KOPT-K1 (cell line): ENCODE results near the gene DOK1.
A peak's percentile ranks its signal among the peaks of the same experiment; 100 is the strongest.

Experiments used
- H3K27ac ChIP-seq: fragments of 200-600 bp; sonication (generic); 2 replicates; pipeline ENCODE4 v1.5.1; 2016; ENCODE audit warnings: antibody characterized with exemption, mild to moderate bottlenecking, low read depth, low read length; ENCODE audit not compliant: poor library complexity, severe bottlenecking
- H3K36me3 ChIP-seq: fragments of 200-600 bp; sonication (generic); 2 replicates; pipeline ENCODE4 v1.5.1; 2017; ENCODE audit warnings: antibody characterized with exemption, mild to moderate bottlenecking, low read length, moderate library complexity; ENCODE audit not compliant: insufficient read depth
- H3K9me3 ChIP-seq: fragments of 200-600 bp; sonication (generic); 2 replicates; pipeline ENCODE4 v1.5.1; 2017; ENCODE audit warnings: antibody characterized with exemption, low read length, mild to moderate bottlenecking; ENCODE audit not compliant: insufficient read depth, poor library complexity, severe bottlenecking

The DOK1 gene

GRCh38 chr2:74566754-74567085, 12.2 kb downstream of the DOK1 start:
- H3K36me3 ChIP-seq: no peaks in the 10 kb centered on the region
- no peaks in the 10 kb centered on the region for H3K9me3 ChIP-seq
- no peak overlapping the region for H3K27ac ChIP-seq

- Histone ChIP-seq H3K27ac (no peak overlapping the region), H3K36me3 (no peaks in the 10 kb centered on the region), H3K9me3 (no peaks in the 10 kb centered on the region)
These were observed 13.4 kb downstream of the DOK1 start for GRCh38 chr2:74567881-74568280.

GRCh38 chr2:74569686-74570085, 15.2 kb downstream of the DOK1 start:
- H3K27ac ChIP-seq: no peak overlapping the region
- H3K9me3 ChIP-seq: no peaks in the 10 kb centered on the region
- H3K36me3 ChIP-seq: no peaks in the 10 kb centered on the region

- no peaks in the 10 kb centered on the region for H3K36me3 ChIP-seq
- no peak overlapping the region for H3K27ac ChIP-seq
- no peaks in the 10 kb centered on the region for H3K9me3 ChIP-seq
These were observed 16.5 kb downstream of the DOK1 start for GRCh38 chr2:74571058-74571457.

GRCh38 chr2:74572178-74572925, 17.8 kb downstream of the DOK1 start:
- no peaks in the 10 kb centered on the region for H3K36me3 ChIP-seq
- H3K9me3 ChIP-seq: no peaks in the 10 kb centered on the region
- H3K27ac ChIP-seq: no peak overlapping the region

GRCh38 chr2:74573747-74574562, 19.4 kb downstream of the DOK1 start:
- Histone ChIP-seq H3K27ac (peak overlapping the region; percentile 31), H3K36me3 (no peaks in the 10 kb centered on the region)

GRCh38 chr2:74575320-74575719, 20.8 kb downstream of the DOK1 start:
- no peak overlapping the region for H3K27ac ChIP-seq
- no peaks in the 10 kb centered on the region for H3K9me3 ChIP-seq
- no peaks in the 10 kb centered on the region for H3K36me3 ChIP-seq

More at GRCh38 chr2:74573747-74574562, 19.4 kb downstream of the DOK1 start:
- no peaks in the 10 kb centered on the region for H3K9me3 ChIP-seq

GRCh38 chr2:74576211-74576862, 21.8 kb downstream of the DOK1 start:
- Histone ChIP-seq H3K9me3 (no peaks in the 10 kb centered on the region), H3K27ac (no peak overlapping the region), H3K36me3 (no peaks in the 10 kb centered on the region)

- no peaks in the 10 kb centered on the region for H3K9me3 ChIP-seq
- H3K36me3 ChIP-seq: no peaks in the 10 kb centered on the region
- no peak overlapping the region for H3K27ac ChIP-seq
These were observed 22.3 kb downstream of the DOK1 start for GRCh38 chr2:74576863-74577229.

- no peaks in the 10 kb centered on the region for H3K36me3 ChIP-seq
- no peaks in the 10 kb centered on the region for H3K9me3 ChIP-seq
- no peak overlapping the region for H3K27ac ChIP-seq
These were observed 22.9 kb downstream of the DOK1 start for GRCh38 chr2:74577448-74577847.

GRCh38 chr2:74578408-74578807, 23.9 kb downstream of the DOK1 start:
- H3K27ac ChIP-seq: no peak overlapping the region
- no peaks in the 10 kb centered on the region for H3K9me3 ChIP-seq
- no peaks in the 10 kb centered on the region for H3K36me3 ChIP-seq

GRCh38 chr2:74581463-74581862, 26.9 kb downstream of the DOK1 start:
- H3K9me3 ChIP-seq: no peaks in the 10 kb centered on the region
- H3K36me3 ChIP-seq: no peaks in the 10 kb centered on the region
- H3K27ac ChIP-seq: no peak overlapping the region

- Histone ChIP-seq H3K27ac (no peak overlapping the region), H3K36me3 (no peaks in the 10 kb centered on the region), H3K9me3 (no peaks in the 10 kb centered on the region)
These were observed 27.7 kb downstream of the DOK1 start for GRCh38 chr2:74582184-74582583.

GRCh38 chr2:74583504-74583903, 29.0 kb downstream of the DOK1 start:
- H3K27ac ChIP-seq: no peak overlapping the region

GRCh38 chr2:74584088-74584645, 29.6 kb downstream of the DOK1 start:
- Histone ChIP-seq H3K9me3 (no peaks in the 10 kb centered on the region), H3K27ac (no peak overlapping the region), H3K36me3 (no peaks in the 10 kb centered on the region)

More at GRCh38 chr2:74583504-74583903, 29.0 kb downstream of the DOK1 start:
- H3K36me3 ChIP-seq: no peaks in the 10 kb centered on the region
- no peaks in the 10 kb centered on the region for H3K9me3 ChIP-seq
